ENCODE measurements around the gene ARF4. TPM values are rescaled to one million over a fixed set of nuclear protein-coding genes. Genes with fewer than 3 reads are reported as not detected.

Gene ARF4
- total and polyA plus RNA-seq, 10 of the 15 experiments (the other 5 are each of a cell fraction or from before 2014, with no cell fraction given): 66.2 to 283 (median 128) TPM

GRCh38 chr3:57594576-57594975 is 2.6 kb downstream of the ARF4 start:
- ChIA-PET POLR2A (interaction anchor here (0.5 to 0.7 kb wide), 4 partner anchors 9 to 77 kb away, joined by 3 to 6 read pairs (median 3); no protein-coding TSS in a partner anchor), RAD21 (ENCODE audit: unreplicated experiment) (no interaction called here), SMC1A (ENCODE audit: uncharacterized antibody, unreplicated experiment) (interaction anchor here (0.8 to 1.6 kb wide), 6 partner anchors 8 to 206 kb away, joined by 3 to 4 read pairs (median 4); no protein-coding TSS in a partner anchor), CTCF (interaction anchor here (1.0 to 2.8 kb wide), 4 partner anchors 12 to 232 kb away, joined by 3 to 8 read pairs (median 5); no protein-coding TSS in a partner anchor)
- no peaks in the 10 kb centered on the region for H3K27me3 ChIP-seq (replicated peaks in 1 of 2; ENCODE audit: control insufficient read depth in 2 of 2, insufficient read depth in 2 of 2, low read length in 1 of 2)
- peaks cover 87% of the 10 kb centered on the region for H3K79me2 ChIP-seq (ENCODE audit: control insufficient read depth, insufficient read depth, low read length)
- no peak overlapping the region for H3K9ac ChIP-seq (ENCODE audit: control insufficient read depth, insufficient read depth, low read length)
- intact Hi-C loops (cut with micrococcal nuclease; ENCODE audit: unreplicated experiment): no loop called here
- no peak for TF ChIP-seq NFYB (IDR thresholded peaks at IDR 0.05; ENCODE audit: insufficient read depth, low read depth, low read length)
- no peak for TF ChIP-seq IRF3 (IDR thresholded peaks at IDR 0.05)
- TF ChIP-seq SIX5 (IDR thresholded peaks at IDR 0.05; ENCODE audit: low read depth, low read length, severe bottlenecking): no peak
- no peak for TF ChIP-seq HCFC1 (IDR thresholded peaks at IDR 0.05; ENCODE audit: low read length)
- no peak for TF ChIP-seq BCL11A (IDR thresholded peaks at IDR 0.05; ENCODE audit: low read depth, low read length)
- no peak for TF ChIP-seq RCOR1 (conservative IDR thresholded peaks at IDR 0.05; ENCODE audit: low read depth, low read length)
- no peak for TF ChIP-seq SRF (IDR thresholded peaks at IDR 0.05; ENCODE audit: low read depth in 2 of 2, low read length in 2 of 2)
- no peaks in the 10 kb centered on the region for H4K20me1 ChIP-seq (ENCODE audit: control insufficient read depth, insufficient read depth)
- no peak for DNase-seq (ENCODE audit: low read depth, low spot score)
- 67% methylated on average over 5 of the region's 5 CpGs for WGBS (ENCODE audit: insufficient coverage, insufficient replicate concordance, low lambda C conversion rate, missing lambda C conversion rate)
- no peaks in the 10 kb centered on the region for H3K9me3 ChIP-seq (replicated peaks; ENCODE audit: control insufficient read depth, insufficient read depth, low read length)
- H3K27ac ChIP-seq (ENCODE audit: control insufficient read depth, insufficient read depth): no peak overlapping the region
- FAIRE-seq: no peak
- BruUV-seq (replicated peaks): no TSS peak
- no peak for ATAC-seq
- peak overlapping the region; percentile 91; the same call in 1 of the 2 replicates for H3K4me3 ChIP-seq
- H2AFZ ChIP-seq (ENCODE audit: control insufficient read depth, low read depth, low read length): no peak overlapping the region
- H3K4me2 ChIP-seq (ENCODE audit: control insufficient read depth, insufficient read depth): peak overlapping the region; percentile 63
- peaks cover 0 to 2% of the 10 kb centered on the region in 2 experiments; a peak in 1 of 4 replicates for H3K36me3 ChIP-seq (ENCODE audit: control insufficient read depth in 2 of 2, insufficient read depth in 2 of 2, low read length in 1 of 2)
- in situ Hi-C loops (cut with MboI): no loop called here
- H3K4me1 ChIP-seq (ENCODE audit: control insufficient read depth, insufficient read depth, low read length): no peaks in the 10 kb centered on the region; the same call in 1 of the 2 replicates
